B cell (primary cell): ENCODE data around the gene VIPR2. TPM values are rescaled to one million over a fixed set of nuclear protein-coding genes. Genes with fewer than 3 reads are reported as not detected.
A peak's percentile ranks its signal among the peaks of the same experiment; 100 is the strongest.

Experiments used
- ATAC-seq: fragments of 200-7000 bp; cut with Tn5 transposase; one replicate; pipeline ENCODE4 v1.10.0; 2021; ENCODE audit warnings: low read depth, mild to moderate bottlenecking, moderate number of reproducible peaks, moderate library complexity
- CTCF ChIA-PET: fragments of 350-600 bp; sonication (Branson Sonifier 250); formaldehyde crosslinking; loops from one replicate; lab custom pipeline; 2021; ENCODE audit warnings: antibody characterized with exemption, inconsistent platforms; lab: Charles Lee
- POLR2A ChIA-PET: fragments of 350-600 bp; sonication (Branson Sonifier 250); formaldehyde crosslinking; loops from one replicate; lab custom pipeline; 2021; ENCODE audit warnings: antibody characterized with exemption; lab: Charles Lee
- DNase-seq: peaks from one replicate; pipeline ENCODE4 v3.0.0; 2013
- H2AFZ ChIP-seq: 2 replicates; pipeline ENCODE4 v1.6.1; 2012; ENCODE audit warnings: mild to moderate bottlenecking, low read depth, low read length; ENCODE audit not compliant: insufficient read depth, poor library complexity, severe bottlenecking
- H3K27ac ChIP-seq, 2 donors: 1 replicate in 1 of 2; 2 replicates in 1 of 2; pipeline ENCODE4 v1.5.1; 2012 to 2013; ENCODE audit warnings: low read length in 2 of 2, mild to moderate bottlenecking in 2 of 2, moderate library complexity in 1 of 2
- H3K27me3 ChIP-seq, 4 experiments: fragments of 200-600 bp in 1 of 4; sonication (generic) in 1 of 4; replicated peaks in 1 of 4; 1 replicate in 2 of 4; 2 replicates in 2 of 4; pipeline versions ENCODE4 v1.6.1 to v1.7.0; 2013 to 2016; ENCODE audit warnings: low read length in 3 of 4, mild to moderate bottlenecking in 2 of 4, mixed read lengths in 1 of 4, moderate library complexity in 1 of 4; ENCODE audit not compliant: insufficient read depth in 4 of 4, control insufficient read depth in 3 of 4; ENCODE audit errors: control extremely low read depth in 1 of 4
- H3K36me3 ChIP-seq, 2 experiments: replicated peaks in 1 of 2; 1 replicate in 1 of 2; 2 replicates in 1 of 2; pipeline versions ENCODE4 v1.6.1 to v1.7.1; 2013; ENCODE audit warnings: low read length in 1 of 2; ENCODE audit not compliant: insufficient read depth in 2 of 2, control insufficient read depth in 1 of 2; ENCODE audit errors: control extremely low read depth in 1 of 2, extremely low read depth in 1 of 2
- H3K4me1 ChIP-seq, 2 donors: fragments of 200-600 bp in 1 of 2; sonication (generic) in 1 of 2; 1 replicate in 1 of 2; 2 replicates in 1 of 2; pipeline versions ENCODE4 v1.5.1 to v1.6.1; 2013 to 2017; ENCODE audit warnings: low read length in 2 of 2; ENCODE audit not compliant: control insufficient read depth in 2 of 2, insufficient read depth in 2 of 2
- H3K4me2 ChIP-seq: replicated peaks from 2 replicates; pipeline ENCODE3; 2012; ENCODE audit warnings: mild to moderate bottlenecking, low read depth, low read length; ENCODE audit not compliant: poor library complexity, severe bottlenecking
- H3K4me3 ChIP-seq, 5 experiments: fragments of 200-600 bp in 1 of 5; sonication (generic) in 1 of 5; 1 replicate in 3 of 5; 2 replicates in 2 of 5; pipeline versions ENCODE4 v1.5.1 to v1.7.0; 2011 to 2016; ENCODE audit warnings: low read length in 4 of 5, mild to moderate bottlenecking in 4 of 5, low read depth in 2 of 5, control low read depth in 1 of 5, moderate library complexity in 1 of 5; ENCODE audit not compliant: insufficient read depth in 1 of 5; ENCODE audit errors: control extremely low read depth in 1 of 5, extremely low read depth in 1 of 5
- H3K79me2 ChIP-seq: fragments of 200-600 bp; sonication (generic); one replicate; pipeline ENCODE4 v1.6.0; 2016; ENCODE audit warnings: low read length; ENCODE audit not compliant: control insufficient read depth, insufficient read depth
- H3K9ac ChIP-seq: fragments of 200-600 bp; sonication (generic); 2 replicates; pipeline ENCODE4 v1.6.1; 2017; ENCODE audit warnings: mild to moderate bottlenecking, low read length, moderate library complexity
- H3K9me3 ChIP-seq, 3 donors: one replicate each; pipeline versions ENCODE4 v1.6.1 to v1.7.1; 2013; ENCODE audit warnings: low read length in 2 of 3; ENCODE audit not compliant: control insufficient read depth in 2 of 3, insufficient read depth in 1 of 3; ENCODE audit errors: control extremely low read depth in 1 of 3
- H4K20me1 ChIP-seq: 2 replicates; pipeline ENCODE4 v1.6.0; 2012; ENCODE audit warnings: mild to moderate bottlenecking, low read length; ENCODE audit not compliant: insufficient read depth, control insufficient read depth, poor library complexity, severe bottlenecking
- H3K27ac Mint-ChIP-seq: one replicate; pipeline ENCODE4 v1.8.0; 2021; ENCODE audit warnings: mixed read lengths
- H3K27me3 Mint-ChIP-seq: one replicate; pipeline ENCODE4 v1.8.0; 2021; ENCODE audit warnings: mixed read lengths
- H3K4me1 Mint-ChIP-seq: one replicate; pipeline ENCODE4 v1.8.0; 2021; ENCODE audit warnings: mixed read lengths
- H3K4me3 Mint-ChIP-seq: one replicate; pipeline ENCODE4 v1.8.0; 2021; ENCODE audit warnings: mixed read lengths
- H3K9me3 Mint-ChIP-seq: one replicate; pipeline ENCODE4 v1.8.0; 2022; ENCODE audit warnings: mixed read lengths; ENCODE audit not compliant: insufficient read depth
- EZH2 ChIP-seq: IDR thresholded peaks from 2 replicates; pipeline ENCODE4 v1.6.1; 2012; ENCODE audit warnings: borderline replicate concordance, low read depth, mild to moderate bottlenecking, moderate library complexity, low read length; ENCODE audit not compliant: insufficient read depth, poor library complexity, severe bottlenecking
- WGBS: methylation state at CpG from one replicate; pipeline ENCODE4 v1.1.5; 2013; ENCODE audit warnings: missing lambda C conversion rate; ENCODE audit not compliant: insufficient coverage; 5-methylcytosine and 5-hydroxymethylcytosine counted together
- intact Hi-C: fragments of 100-400 bp; cut with micrococcal nuclease; formaldehyde crosslinking; loops from one replicate; pipeline ENCODE4 v1.10.0; 2022
- polyA plus RNA-seq: library from polyadenylated mRNA; depleted of rRNA; stranded (reverse); fragments of >200 nt; gene quantifications from 2 replicates; pipeline ENCODE4 v1.2.3, GENCODE V29; 2012
- total RNA-seq, 2 donors: library from RNA; stranded (reverse); fragments of 120-200 nt in 1 of 2; gene quantifications; 1 replicate in 1 of 2; 2 replicates in 1 of 2; pipeline versions ENCODE4 v1.2.3 to v1.2.4, GENCODE V29; 2013 to 2022
- TF ChIP-seq, protein P1 (sequence below): fragments of 200-600 bp; IDR thresholded peaks from one replicate; pipeline ENCODE4 v1.8.0; 2022; ENCODE audit warnings: antibody characterized with exemption, mild to moderate bottlenecking

The VIPR2 gene
- total and polyA plus RNA-seq, 2 donors (not counting 1 experiment from before 2014, with no cell fraction given), result not detected

DNA sequence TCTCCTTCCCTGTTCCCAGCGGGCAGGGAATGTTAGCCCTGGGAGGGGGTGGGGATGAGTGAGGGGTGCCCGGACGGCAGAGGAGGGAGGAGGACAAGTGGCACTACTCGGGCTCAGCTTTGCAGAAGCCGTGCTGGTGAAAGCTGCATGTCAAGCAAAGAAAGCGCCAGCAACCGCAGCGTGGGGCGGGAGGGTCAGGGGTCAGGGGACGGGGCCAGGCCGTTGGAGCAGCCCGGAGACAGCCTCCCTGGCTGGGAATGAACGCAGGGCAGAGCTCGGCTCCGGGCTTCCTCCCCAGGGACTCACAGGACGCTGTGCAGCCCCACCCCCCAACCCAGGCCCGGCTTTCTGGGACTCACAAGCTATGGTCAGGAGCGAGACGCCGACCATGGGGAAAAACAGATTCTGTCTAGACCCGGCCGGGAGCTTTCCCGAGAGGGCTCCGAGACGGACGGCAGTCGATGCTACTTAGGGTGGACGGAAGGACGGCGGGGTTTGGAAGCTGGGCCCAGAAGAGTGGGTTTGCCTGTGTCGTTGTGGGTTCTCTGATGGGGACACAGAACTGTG, 113.4 kb downstream of the VIPR2 start:
- DNase-seq, result no peak
- Histone ChIP-seq H2AFZ (no peak overlapping the region), H4K20me1 (no peaks in the 10 kb centered on the region), H3K4me1 (peaks cover 7 to 9% of the 10 kb centered on the region in 2 donors), H3K4me2 (peak overlapping the region; percentile 64), H3K27me3 (peaks cover 0 to 14% (median 0%) of the 10 kb centered on the region in 4 experiments), H3K79me2 (no peaks in the 10 kb centered on the region), H3K9me3 (peaks cover 0 to 7% (median 0%) of the 10 kb centered on the region in 3 donors), H3K27ac (no peak overlapping the region), H3K36me3 (no peaks in the 10 kb centered on the region), H3K4me3 (no peak overlapping the region), H3K9ac (no peak overlapping the region)
- Mint-ChIP-seq H3K9me3 (no peaks in the 10 kb centered on the region), H3K4me1 (peaks cover 4% of the 10 kb centered on the region), H3K4me3 (peak overlapping the region; percentile 41), H3K27ac (no peak overlapping the region), H3K27me3 (peaks cover 20% of the 10 kb centered on the region)
- no peak for TF ChIP-seq EZH2
- TF ChIP-seq, protein P1, sequence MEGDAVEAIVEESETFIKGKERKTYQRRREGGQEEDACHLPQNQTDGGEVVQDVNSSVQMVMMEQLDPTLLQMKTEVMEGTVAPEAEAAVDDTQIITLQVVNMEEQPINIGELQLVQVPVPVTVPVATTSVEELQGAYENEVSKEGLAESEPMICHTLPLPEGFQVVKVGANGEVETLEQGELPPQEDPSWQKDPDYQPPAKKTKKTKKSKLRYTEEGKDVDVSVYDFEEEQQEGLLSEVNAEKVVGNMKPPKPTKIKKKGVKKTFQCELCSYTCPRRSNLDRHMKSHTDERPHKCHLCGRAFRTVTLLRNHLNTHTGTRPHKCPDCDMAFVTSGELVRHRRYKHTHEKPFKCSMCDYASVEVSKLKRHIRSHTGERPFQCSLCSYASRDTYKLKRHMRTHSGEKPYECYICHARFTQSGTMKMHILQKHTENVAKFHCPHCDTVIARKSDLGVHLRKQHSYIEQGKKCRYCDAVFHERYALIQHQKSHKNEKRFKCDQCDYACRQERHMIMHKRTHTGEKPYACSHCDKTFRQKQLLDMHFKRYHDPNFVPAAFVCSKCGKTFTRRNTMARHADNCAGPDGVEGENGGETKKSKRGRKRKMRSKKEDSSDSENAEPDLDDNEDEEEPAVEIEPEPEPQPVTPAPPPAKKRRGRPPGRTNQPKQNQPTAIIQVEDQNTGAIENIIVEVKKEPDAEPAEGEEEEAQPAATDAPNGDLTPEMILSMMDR, result no peak
- WGBS, result 77% methylated on average over 31 of the region's 31 CpGs
- ChIA-PET POLR2A (no interaction called here), CTCF (no interaction called here)
- ATAC-seq, result no peak
- intact Hi-C loops, result no loop called here

DNA sequence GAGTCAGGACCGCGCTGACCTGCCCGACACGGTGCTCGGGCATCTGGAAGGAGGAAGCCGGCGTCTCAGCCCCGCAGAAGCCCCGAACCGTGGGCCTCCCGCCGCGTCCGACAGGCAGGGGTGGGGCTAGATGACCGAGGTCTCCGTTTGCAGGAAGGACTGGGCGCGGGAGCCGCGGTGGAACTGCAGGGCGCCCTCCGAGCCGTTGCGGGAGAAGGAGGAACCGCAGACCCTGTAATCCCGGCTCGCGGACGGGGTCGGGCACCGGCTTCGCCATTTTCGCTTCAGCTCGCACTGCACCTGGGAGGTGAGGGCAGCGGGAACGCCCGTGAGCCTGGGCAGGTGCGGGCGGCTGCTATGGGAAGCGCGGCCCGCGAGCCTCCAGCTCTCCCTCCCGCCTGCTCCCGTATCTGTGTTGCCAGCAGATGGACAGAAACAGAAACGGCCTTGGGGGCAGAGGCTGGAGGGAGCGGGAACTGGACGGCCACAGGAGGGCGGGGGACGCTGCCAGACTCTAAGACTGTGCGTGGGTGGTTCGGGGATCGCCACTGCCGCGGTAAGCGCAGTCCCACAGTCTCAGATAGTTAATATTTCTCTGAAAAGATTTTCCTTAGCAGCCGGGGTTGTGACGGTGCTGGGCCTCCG, 114.1 kb downstream of the VIPR2 start:
- ATAC-seq (no peak), DNase-seq (no peak)
- 7% methylated on average over 59 of the region's 59 CpGs for WGBS

More for the DNA sequence above, 114.1 kb downstream of the VIPR2 start:
- H3K27ac ChIP-seq, result no peak overlapping the region
- H3K4me1 Mint-ChIP-seq, result peaks cover 4% of the 10 kb centered on the region
- H3K27ac Mint-ChIP-seq, result no peak overlapping the region
- H3K4me1 ChIP-seq, result peaks cover 7 to 9% of the 10 kb centered on the region in 2 donors
- peaks cover 20% of the 10 kb centered on the region for H3K27me3 Mint-ChIP-seq
- TF ChIP-seq, protein P1, result no peak
- TF ChIP-seq EZH2, result no peak
- intact Hi-C loops, result no loop called here
- POLR2A ChIA-PET, result no interaction called here
- peak overlapping the region; percentile 41 for H3K4me3 Mint-ChIP-seq
- H3K9me3 ChIP-seq, result peaks cover 0 to 7% (median 0%) of the 10 kb centered on the region in 3 donors
- peak overlapping the region in 2 of 5 experiments; percentile 11 to 15 for H3K4me3 ChIP-seq
- H3K9ac ChIP-seq, result peak overlapping the region; percentile 37
- CTCF ChIA-PET, result no interaction called here
- H4K20me1 ChIP-seq, result no peaks in the 10 kb centered on the region
- peak overlapping the region; percentile 64 for H3K4me2 ChIP-seq
- H3K27me3 ChIP-seq, result peaks cover 0 to 14% (median 0%) of the 10 kb centered on the region in 4 experiments
- no peaks in the 10 kb centered on the region for H3K79me2 ChIP-seq
- no peaks in the 10 kb centered on the region for H3K36me3 ChIP-seq
- H2AFZ ChIP-seq, result no peak overlapping the region
- no peaks in the 10 kb centered on the region for H3K9me3 Mint-ChIP-seq
